IMR-90 (cell line): Measurements from ENCODE around the gene NKX2-3. TPM values are rescaled to one million over a fixed set of nuclear protein-coding genes. Genes with fewer than 3 reads are reported as not detected.

Experiments used
- ATAC-seq: fragments of 200-7000 bp; cut with Tn5 transposase; 2 replicates; pipeline ENCODE4 v1.9.1; 2020; ENCODE audit warnings: low read depth, mild to moderate bottlenecking, moderate library complexity
- BruUV-seq: library from RNA; stranded (reverse); fragments of 400-500 nt; replicated peaks from 2 replicates; lab custom pipeline; 2021; lab: Mats Ljungman, UMichigan
- CTCF ChIA-PET: fragments of 300-600 bp; formaldehyde crosslinking; extraction: SDS; loops from one replicate; lab custom pipeline; 2021; ENCODE audit warnings: antibody characterized with exemption; lab: Yijun Ruan, JAX
- POLR2A ChIA-PET: fragments of 300-600 bp; sonication (Branson Sonifier 250); formaldehyde crosslinking; loops from one replicate; lab custom pipeline; 2022; ENCODE audit warnings: antibody characterized with exemption; ENCODE audit not compliant: unreplicated experiment; lab: Charles Lee
- DNase-seq: peaks from one replicate; pipeline ENCODE4 v3.0.0; 2013
- H2AFZ ChIP-seq: replicated peaks from 2 replicates; pipeline ENCODE3; 2013; ENCODE audit warnings: low read length, mild to moderate bottlenecking; ENCODE audit not compliant: poor library complexity
- H2AK5ac ChIP-seq: 2 replicates; pipeline ENCODE4 v1.6.1; 2013; ENCODE audit warnings: low read depth, low read length, inconsistent platforms
- H2AK9ac ChIP-seq: replicated peaks from 2 replicates; pipeline ENCODE3; 2013; ENCODE audit warnings: mild to moderate bottlenecking, low read depth, low read length, moderate library complexity; ENCODE audit not compliant: poor library complexity
- H2BK120ac ChIP-seq: 2 replicates; pipeline ENCODE4 v1.6.1; 2013; ENCODE audit warnings: low read depth, low read length, inconsistent platforms
- H2BK15ac ChIP-seq: 3 replicates; pipeline ENCODE4 v1.6.1; 2013; ENCODE audit warnings: low read depth, low read length, inconsistent platforms
- H2BK20ac ChIP-seq: 2 replicates; pipeline ENCODE4 v1.6.1; 2013; ENCODE audit warnings: low read depth, mild to moderate bottlenecking, inconsistent platforms, low read length, moderate library complexity
- H2BK5ac ChIP-seq: 2 replicates; pipeline ENCODE4 v1.6.1; 2013; ENCODE audit warnings: mild to moderate bottlenecking, low read depth, low read length, inconsistent platforms; ENCODE audit not compliant: poor library complexity, severe bottlenecking
- H3K14ac ChIP-seq: replicated peaks from 2 replicates; pipeline ENCODE4 v1.6.1; 2013; ENCODE audit warnings: low read depth, low read length, inconsistent platforms
- H3K18ac ChIP-seq: 2 replicates; pipeline ENCODE4 v1.6.1; 2013; ENCODE audit warnings: low read depth, low read length, control low read depth
- H3K23ac ChIP-seq: 2 replicates; pipeline ENCODE4 v1.6.1; 2013; ENCODE audit warnings: low read depth, low read length, inconsistent platforms
- H3K27ac ChIP-seq: 2 replicates; pipeline ENCODE4 v1.5.1; 2013; ENCODE audit warnings: mild to moderate bottlenecking, control low read depth, low read length; ENCODE audit not compliant: insufficient read depth
- H3K27me3 ChIP-seq: 2 replicates; pipeline ENCODE4 v1.6.1; 2013; ENCODE audit warnings: low read length; ENCODE audit not compliant: control insufficient read depth, insufficient read depth
- H3K36me3 ChIP-seq: 2 replicates; pipeline ENCODE4 v1.6.1; 2013; ENCODE audit warnings: low read length, mixed read lengths; ENCODE audit not compliant: control insufficient read depth, insufficient read depth
- H3K4ac ChIP-seq: 2 replicates; pipeline ENCODE4 v1.6.1; 2013; ENCODE audit warnings: low read depth, low read length, inconsistent platforms
- H3K4me1 ChIP-seq: 2 replicates; pipeline ENCODE4 v1.6.1; 2013; ENCODE audit warnings: low read length, mixed read lengths; ENCODE audit not compliant: control insufficient read depth, insufficient read depth
- H3K4me2 ChIP-seq: 2 replicates; pipeline ENCODE4 v1.6.1; 2013; ENCODE audit warnings: low read depth, mild to moderate bottlenecking, control low read depth, low read length, moderate library complexity
- H3K4me3 ChIP-seq: 2 replicates; pipeline ENCODE4 v1.5.1; 2013; ENCODE audit warnings: low read depth, mild to moderate bottlenecking, control low read depth, low read length, moderate library complexity; ENCODE audit not compliant: insufficient read depth
- H3K56ac ChIP-seq: 2 replicates; pipeline ENCODE4 v1.6.1; 2013; ENCODE audit warnings: low read length, inconsistent platforms; ENCODE audit not compliant: insufficient read depth; ENCODE audit errors: extremely low read depth
- H3K79me1 ChIP-seq, 2 experiments: 2 replicates each; pipeline ENCODE4 v1.6.1; 2013; ENCODE audit warnings: low read length in 2 of 2, inconsistent platforms in 1 of 2, low read depth in 1 of 2
- H3K9ac ChIP-seq: 2 replicates; pipeline ENCODE4 v1.6.1; 2013; ENCODE audit warnings: low read depth, low read length, control low read depth
- H3K9me1 ChIP-seq: 2 replicates; pipeline ENCODE4 v1.6.1; 2013; ENCODE audit warnings: low read length, inconsistent platforms; ENCODE audit not compliant: insufficient read depth
- H3K9me3 ChIP-seq: 2 replicates; pipeline ENCODE4 v1.6.1; 2013; ENCODE audit warnings: low read length; ENCODE audit not compliant: control insufficient read depth, insufficient read depth
- H4K20me1 ChIP-seq: 2 replicates; pipeline ENCODE4 v1.6.1; 2013; ENCODE audit warnings: low read length, inconsistent platforms; ENCODE audit not compliant: insufficient read depth
- H4K5ac ChIP-seq: 2 replicates; pipeline ENCODE4 v1.6.1; 2013; ENCODE audit warnings: mild to moderate bottlenecking, low read depth, low read length, control low read depth
- H4K8ac ChIP-seq, 2 experiments: 2 replicates each; pipeline ENCODE4 v1.6.1; 2013; ENCODE audit warnings: low read depth in 2 of 2, low read length in 2 of 2, control low read depth in 1 of 2, inconsistent platforms in 1 of 2
- H4K91ac ChIP-seq: 2 replicates; pipeline ENCODE4 v1.6.1; 2013; ENCODE audit warnings: low read depth, low read length, inconsistent platforms; ENCODE audit not compliant: insufficient read depth
- BHLHE40 ChIP-seq: fragments of 150-350 bp; IDR thresholded peaks from 2 replicates; pipeline ENCODE4 v1.6.1; 2016; ENCODE audit warnings: mild to moderate bottlenecking, low read depth, low read length
- CEBPB ChIP-seq: IDR thresholded peaks from 2 replicates; pipeline ENCODE4 v1.6.1; 2012; ENCODE audit warnings: low read depth, low read length, improper control_type of control experiment
- FOS ChIP-seq: fragments of 150-350 bp; IDR thresholded peaks from 2 replicates; pipeline ENCODE4 v1.6.1; 2016; ENCODE audit warnings: low read depth, low read length
- MAFK ChIP-seq: IDR thresholded peaks from 2 replicates; pipeline ENCODE4 v1.6.1; 2012; ENCODE audit warnings: low read depth, low read length, improper control_type of control experiment
- MAZ ChIP-seq: IDR thresholded peaks from 2 replicates; pipeline ENCODE4 v1.6.1; 2012; ENCODE audit warnings: low read depth, mild to moderate bottlenecking, low read length, improper control_type of control experiment, moderate library complexity, borderline replicate concordance
- NFE2L2 ChIP-seq: fragments of 150-350 bp; IDR thresholded peaks from 2 replicates; pipeline ENCODE4 v1.6.1; 2016; ENCODE audit warnings: low read depth, mild to moderate bottlenecking, low read length
- POLR2A ChIP-seq: IDR thresholded peaks from 2 replicates; pipeline ENCODE4 v1.6.1; 2012; ENCODE audit warnings: mild to moderate bottlenecking, low read depth, low read length
- RCOR1 ChIP-seq: IDR thresholded peaks from 2 replicates; pipeline ENCODE4 v1.6.1; 2012; ENCODE audit warnings: mild to moderate bottlenecking, low read length, improper control_type of control experiment; ENCODE audit not compliant: insufficient replicate concordance
- RFX5 ChIP-seq: IDR thresholded peaks from 2 replicates; pipeline ENCODE4 v1.8.0; 2012; ENCODE audit warnings: low read depth, mild to moderate bottlenecking, low read length, moderate library complexity
- SMC3 ChIP-seq: fragments of 150-350 bp; IDR thresholded peaks from 2 replicates; pipeline ENCODE4 v1.6.1; 2016; ENCODE audit warnings: low read depth, mild to moderate bottlenecking, antibody characterized with exemption, low read length, moderate library complexity
- WGBS, 2 experiments: methylation state at CpG; one replicate each; pipeline versions ENCODE4 v1.1.5 to v1.1.7; 2013; ENCODE audit warnings: missing lambda C conversion rate in 2 of 2; ENCODE audit not compliant: insufficient read length in 1 of 2; ENCODE audit errors: extremely low coverage in 2 of 2; 5-methylcytosine and 5-hydroxymethylcytosine counted together
- dilution Hi-C: fragments of 300-500 bp; cut with HindIII; formaldehyde crosslinking; loops from one replicate; pipeline ENCODE4 v1.14.3; 2018; ENCODE audit warnings: low sequenced_read_pairs; ENCODE audit not compliant: unreplicated experiment
- in situ Hi-C: fragments of 300-500 bp; cut with MboI; formaldehyde crosslinking; loops from 3 replicates; pipeline ENCODE4 v1.14.3; 2019; ENCODE audit warnings: low sequenced_read_pairs, inconsistent platforms, mixed read lengths
- intact Hi-C: fragments of 100-400 bp; cut with micrococcal nuclease; formaldehyde crosslinking; loops from 2 replicates; pipeline ENCODE4 v1.10.0; 2022
- polyA plus RNA-seq, 3 experiments: library from polyadenylated mRNA; depleted of rRNA; stranded (reverse); fragments of >200 nt; gene quantifications; 2 replicates each; pipeline ENCODE4 v1.2.3, GENCODE V29; 2012; ENCODE audit warnings: low replicate concordance in 1 of 3
- total RNA-seq: library from RNA; depleted of rRNA; stranded (reverse); fragments of >200 nt; gene quantifications from 2 replicates; pipeline ENCODE4 v1.2.3, GENCODE V29; 2012
- TF ChIP-seq, protein P1 (sequence below): fragments of 150-350 bp; IDR thresholded peaks from 2 replicates; pipeline ENCODE4 v1.6.1; 2016; ENCODE audit warnings: low read depth, mild to moderate bottlenecking, low read length, moderate library complexity, borderline replicate concordance

Gene NKX2-3
- total and polyA plus RNA-seq, 2 of the 4 experiments (the other 2 are of a cell fraction) = not detected

DNA sequence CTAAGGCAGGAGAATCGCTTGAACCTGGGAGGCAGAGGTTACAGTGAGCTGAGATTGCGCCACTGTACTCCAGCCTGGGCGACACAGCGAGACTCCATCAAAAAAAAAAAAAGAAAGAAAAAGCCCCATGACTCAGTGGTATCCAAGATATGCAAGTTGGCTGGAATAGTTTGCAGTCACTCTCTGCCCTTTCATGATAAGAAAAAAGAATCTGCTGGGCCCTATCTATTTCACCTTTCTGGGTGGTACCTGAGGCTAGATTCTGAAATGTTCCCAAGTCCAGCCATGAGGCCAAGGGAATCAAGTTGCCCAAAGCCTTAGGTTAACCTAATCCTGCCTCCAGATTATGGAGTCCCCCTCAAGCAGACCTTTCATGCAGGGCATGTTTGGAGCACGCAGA lies 24.3 kb downstream of the NKX2-3 start:
- no peak for TF ChIP-seq RFX5
- TF ChIP-seq RCOR1 = no peak
- TF ChIP-seq POLR2A = no peak
- TF ChIP-seq CEBPB = no peak
- TF ChIP-seq FOS = no peak
- TF ChIP-seq NFE2L2 = no peak
- no peak for TF ChIP-seq MAFK
- no peak for TF ChIP-seq BHLHE40
- no peak for TF ChIP-seq SMC3
- TF ChIP-seq, protein P1, sequence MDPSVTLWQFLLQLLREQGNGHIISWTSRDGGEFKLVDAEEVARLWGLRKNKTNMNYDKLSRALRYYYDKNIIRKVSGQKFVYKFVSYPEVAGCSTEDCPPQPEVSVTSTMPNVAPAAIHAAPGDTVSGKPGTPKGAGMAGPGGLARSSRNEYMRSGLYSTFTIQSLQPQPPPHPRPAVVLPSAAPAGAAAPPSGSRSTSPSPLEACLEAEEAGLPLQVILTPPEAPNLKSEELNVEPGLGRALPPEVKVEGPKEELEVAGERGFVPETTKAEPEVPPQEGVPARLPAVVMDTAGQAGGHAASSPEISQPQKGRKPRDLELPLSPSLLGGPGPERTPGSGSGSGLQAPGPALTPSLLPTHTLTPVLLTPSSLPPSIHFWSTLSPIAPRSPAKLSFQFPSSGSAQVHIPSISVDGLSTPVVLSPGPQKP = no peak
- no peak for TF ChIP-seq MAZ

More for the DNA sequence above, 24.3 kb downstream of the NKX2-3 start:
- Histone ChIP-seq H3K14ac (no peak overlapping the region), H3K4me2 (no peak overlapping the region), H3K9me3 (no peaks in the 10 kb centered on the region), H3K27me3 (peaks cover 38% of the 10 kb centered on the region), H2BK15ac (no peak overlapping the region), H3K23ac (no peak overlapping the region), H3K56ac (no peak overlapping the region), H4K8ac (no peak overlapping the region), H3K9ac (no peak overlapping the region), H2BK20ac (no peak overlapping the region), H2BK5ac (no peak overlapping the region), H3K79me1 (no peaks in the 10 kb centered on the region), H2BK120ac (no peak overlapping the region), H3K36me3 (no peaks in the 10 kb centered on the region), H2AK9ac (no peak overlapping the region), H3K27ac (no peak overlapping the region), H3K4me3 (no peak overlapping the region), H3K4ac (no peak overlapping the region), H2AK5ac (no peak overlapping the region), H4K91ac (no peak overlapping the region), H3K4me1 (no peaks in the 10 kb centered on the region), H4K5ac (no peak overlapping the region), H2AFZ (no peak overlapping the region), H3K18ac (no peak overlapping the region), H4K20me1 (no peaks in the 10 kb centered on the region), H3K9me1 (no peaks in the 10 kb centered on the region)
- DNase-seq = no peak
- dilution Hi-C loops (no loop called here), in situ Hi-C loops (no loop called here), intact Hi-C loops (no loop called here)
- BruUV-seq = no TSS peak
- POLR2A ChIA-PET = no interaction called here
- no peak for ATAC-seq
- 63% methylated on average over 1 of the region's 5 CpGs; no CpG with 5 or more reads in 1 of the 2 experiments for WGBS, 2 experiments
- CTCF ChIA-PET = no interaction called here
